Stimulated activated CD4-positive, alpha-beta T cell treated with anti-CD3 and anti-CD28 coated beads, TNF-alpha, amount 100 ng/mL, for 1 hour (primary cell): Measurements from ENCODE around the gene OR51Q1.

Experiments
- DNase-seq, 3 donors: peaks; one replicate each; pipeline ENCODE4 v3.0.0-alpha.2; 2020; ENCODE audit warnings: low read depth in 3 of 3, low spot score in 1 of 3

OR51Q1 gene, protein sequence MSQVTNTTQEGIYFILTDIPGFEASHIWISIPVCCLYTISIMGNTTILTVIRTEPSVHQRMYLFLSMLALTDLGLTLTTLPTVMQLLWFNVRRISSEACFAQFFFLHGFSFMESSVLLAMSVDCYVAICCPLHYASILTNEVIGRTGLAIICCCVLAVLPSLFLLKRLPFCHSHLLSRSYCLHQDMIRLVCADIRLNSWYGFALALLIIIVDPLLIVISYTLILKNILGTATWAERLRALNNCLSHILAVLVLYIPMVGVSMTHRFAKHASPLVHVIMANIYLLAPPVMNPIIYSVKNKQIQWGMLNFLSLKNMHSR

GRCh38 chr11:5421811-5422210 is at the start of gene OR51Q1:
TSS of gene OR51Q1 (plus strand) at chr11:5422111. CDS start at chr11:5422201, 90 bp downstream.
- DNase-seq, result no peak

- DNase-seq, result no peak
Observed at GRCh38 chr11:5380740-5381342, 41.1 kb upstream of the OR51Q1 start.

DNA sequence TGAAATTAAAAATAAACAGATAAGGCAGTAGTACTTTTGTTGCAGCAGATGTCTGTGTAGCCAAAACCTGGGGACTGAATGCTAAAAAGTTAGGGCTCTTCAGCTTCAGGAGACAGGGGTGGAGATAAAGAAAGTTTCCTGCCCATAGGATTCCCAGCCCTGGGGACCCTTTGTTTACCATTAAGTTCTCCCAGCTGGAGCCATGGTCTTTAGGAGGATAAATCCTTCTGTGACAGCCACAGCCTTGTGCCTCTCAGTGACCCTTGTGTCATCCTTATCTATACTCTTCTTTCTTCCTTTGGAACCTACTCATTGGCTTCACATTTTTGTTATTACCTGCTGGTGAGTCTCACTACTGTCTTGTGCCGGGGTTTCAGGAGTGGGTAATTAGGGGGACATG is 38.3 kb upstream of the OR51Q1 start, which contains the start of gene OR51M1:
Gene OR51M1 (plus strand): TSS at position 237 of the 400 bp plus-strand sequence. CDS start 5,587 bp downstream, outside the sequence.
- DNase-seq, result no peak

- DNase-seq, result no peak
Observed at GRCh38 chr11:5384335-5384734, 37.6 kb upstream of the OR51Q1 start.

DNA sequence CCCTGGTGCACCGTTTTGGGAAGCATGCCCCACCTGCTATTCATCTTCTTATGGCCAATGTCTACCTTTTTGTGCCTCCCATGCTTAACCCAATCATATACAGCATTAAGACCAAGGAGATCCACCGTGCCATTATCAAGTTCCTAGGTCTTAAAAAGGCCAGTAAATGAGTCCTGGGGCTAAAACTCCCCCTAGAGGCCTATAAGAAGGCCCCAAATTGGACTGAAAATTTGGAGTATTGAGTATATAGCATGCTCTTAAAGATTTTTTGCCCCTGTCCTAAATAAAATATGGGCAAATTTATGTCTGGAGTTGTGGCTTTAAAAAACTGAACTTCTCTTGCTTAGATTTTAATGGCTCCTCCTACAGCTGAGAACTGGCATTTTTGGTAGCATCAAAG is 31.7 kb upstream of the OR51Q1 start:
- no peak for DNase-seq

DNA sequence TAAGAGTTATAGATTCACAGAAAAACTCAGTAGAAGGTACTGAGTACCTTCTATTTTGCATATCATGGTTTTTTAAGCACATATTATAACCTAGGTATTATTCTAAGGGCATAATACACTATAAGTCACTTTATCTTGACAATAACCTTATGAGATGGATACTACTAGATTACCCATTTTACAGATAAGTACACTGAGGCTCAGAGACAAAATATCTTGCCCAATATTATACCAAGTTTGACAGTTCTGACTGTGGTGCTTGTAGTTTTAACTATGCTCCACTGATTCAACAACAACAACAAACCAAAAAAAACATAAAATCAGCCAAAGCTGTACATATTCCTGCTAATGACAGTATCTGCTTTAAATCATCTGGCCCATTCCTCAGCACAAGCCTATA is 27.8 kb upstream of the OR51Q1 start:
- DNase-seq, result no peak

- DNase-seq, result no peak
Observed at GRCh38 chr11:5398936-5399335, 23.0 kb upstream of the OR51Q1 start.

GRCh38 chr11:5405173-5405572 is 16.7 kb upstream of the OR51Q1 start:
- no peak for DNase-seq

DNA sequence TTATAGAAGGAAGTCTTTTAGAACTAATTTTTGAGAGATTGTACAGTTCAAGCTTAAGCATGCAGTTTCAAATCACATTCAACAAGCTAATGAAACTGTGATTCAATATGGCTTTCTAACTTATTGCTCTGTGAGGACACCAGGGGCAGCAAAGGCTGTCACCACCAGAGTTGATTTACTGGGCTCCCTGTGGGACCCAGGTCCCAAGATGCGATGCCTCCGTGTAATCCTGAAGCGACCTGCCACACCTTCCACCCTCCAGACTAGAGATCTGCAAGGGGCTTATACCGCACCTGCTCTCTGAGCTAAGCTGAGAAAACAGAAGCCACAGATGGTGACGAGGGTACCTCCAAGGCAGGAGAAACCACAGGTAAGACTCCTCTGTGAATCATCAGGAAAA is 918 bp upstream of the OR51Q1 start:
- no peak for DNase-seq

DNA sequence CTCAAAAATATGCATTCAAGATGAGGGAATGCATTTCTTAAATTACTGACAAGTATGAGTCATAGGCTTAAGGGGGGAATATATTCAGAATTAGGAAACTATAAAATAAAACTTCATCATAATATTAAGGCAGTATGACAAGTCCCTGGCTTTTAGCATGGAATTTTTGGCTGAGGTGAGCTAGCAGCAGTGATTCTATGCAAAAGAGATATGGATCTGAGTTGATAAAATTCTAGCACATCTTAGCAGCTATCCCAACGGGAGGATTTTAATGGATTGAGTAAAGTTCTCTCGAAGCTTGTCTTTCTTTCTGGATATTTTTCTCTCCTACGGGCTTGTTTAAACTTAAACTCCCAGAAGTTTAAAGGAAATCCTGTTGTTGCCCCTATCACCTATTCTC is 1.2 kb downstream of the OR51Q1 start:
- DNase-seq, result no peak

DNA sequence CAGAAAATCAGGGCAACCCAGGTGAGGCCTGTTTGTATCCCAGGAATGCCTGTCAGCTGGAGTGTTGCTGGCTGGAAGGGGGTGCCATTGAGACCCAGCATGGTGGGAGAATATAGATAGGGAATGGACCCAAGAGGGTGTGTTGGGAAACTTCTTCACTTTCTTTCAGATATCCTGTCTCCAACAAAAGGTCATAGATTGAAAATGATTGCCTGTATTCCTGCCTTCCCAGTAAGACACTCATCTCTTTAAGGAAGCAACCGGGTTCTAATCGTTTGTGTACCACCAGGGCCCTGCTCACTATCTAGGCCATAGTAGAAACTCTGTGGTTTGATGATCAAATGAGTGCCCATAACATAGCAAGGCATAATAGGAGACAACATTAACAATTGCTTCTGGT is 19.5 kb downstream of the OR51Q1 start, which contains the start of gene OR51I1:
Gene OR51I1 (minus strand): TSS at position 101 of the 400 bp plus-strand sequence. CDS start 0 bp downstream, at position 101.
- no peak for DNase-seq

DNA sequence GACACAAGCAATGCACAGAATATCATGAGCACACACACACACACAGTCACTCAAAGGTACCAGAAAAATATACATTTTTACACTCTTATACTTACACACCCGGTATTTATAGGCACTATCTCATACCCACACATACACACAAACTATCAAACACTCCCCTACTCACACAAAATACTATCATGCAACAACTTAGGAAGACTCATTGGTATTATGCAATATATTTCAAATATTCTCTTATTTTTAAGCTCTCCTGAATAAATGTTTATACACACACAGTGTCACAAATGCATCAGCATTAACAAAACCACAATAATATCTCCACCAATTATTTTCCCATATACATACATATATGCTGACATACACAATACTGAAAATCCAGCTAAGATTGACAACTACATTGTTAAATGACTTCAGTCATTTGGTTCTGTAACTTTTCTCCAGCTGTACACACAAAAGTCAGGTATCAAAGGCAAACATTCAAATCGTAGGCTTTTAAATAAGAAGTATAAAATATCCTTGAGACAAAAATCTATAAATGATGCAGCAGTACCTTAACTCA is 22.0 kb downstream of the OR51Q1 start:
- DNase-seq, result no peak

GRCh38 chr11:5449023-5449422 is 27.1 kb downstream of the OR51Q1 start, which contains the start of gene OR51I2:
TSS of gene OR51I2 (plus strand) at chr11:5449323. CDS start at chr11:5453489, 4,166 bp downstream.
- no peak for DNase-seq

DNA sequence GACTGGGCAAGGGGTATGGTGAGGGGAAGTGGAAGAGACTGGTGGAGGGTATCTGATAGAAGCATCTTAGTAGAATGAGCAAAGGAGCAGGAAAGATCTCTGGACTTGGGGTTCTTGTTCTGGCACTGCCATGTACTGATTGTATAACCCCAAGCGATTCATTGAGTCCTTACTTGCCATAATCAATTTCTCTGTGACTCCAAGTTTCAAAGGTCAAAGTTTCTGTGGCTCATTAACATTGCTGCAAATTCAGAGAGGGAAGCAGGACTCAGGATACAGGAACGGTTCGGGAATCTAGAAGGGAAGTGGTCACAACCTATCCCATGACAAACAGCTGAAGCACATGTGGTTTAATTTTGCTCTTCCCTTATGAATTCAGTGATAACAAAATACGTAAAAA is 27.5 kb downstream of the OR51Q1 start:
- DNase-seq, result no peak

- DNase-seq, result no peak
Observed at GRCh38 chr11:5460983-5461621, 39.2 kb downstream of the OR51Q1 start.

DNA sequence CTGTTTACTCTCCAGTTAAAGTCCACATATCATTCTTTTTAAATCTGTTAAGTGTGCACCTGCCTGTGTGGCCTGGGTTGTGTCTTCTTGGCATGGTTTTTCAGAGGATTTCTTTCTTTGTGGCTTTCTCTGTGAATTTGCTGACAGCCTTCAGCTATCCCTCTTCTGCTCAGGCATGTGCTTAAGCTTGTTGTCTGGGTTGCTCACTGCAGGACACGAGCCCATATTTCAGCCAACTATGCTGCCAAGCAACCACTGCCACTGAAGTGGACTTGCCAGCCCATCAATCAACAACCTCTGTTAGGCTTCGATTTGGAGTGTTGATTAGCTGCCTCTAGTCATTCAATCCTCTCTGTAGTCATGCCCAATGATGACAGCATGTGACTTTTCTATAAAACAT is 45.6 kb downstream of the OR51Q1 start:
- DNase-seq, result no peak
